Kidney capillary endothelial cell (primary cell): ENCODE data around the gene PVALEF.
A peak's percentile ranks its signal among the peaks of the same experiment; 100 is the strongest.

Source experiments
- DNase-seq: peaks from one replicate; pipeline ENCODE4 v3.0.0-alpha.2; 2018; ENCODE audit warnings: low spot score

PVALEF gene

GRCh38 chr17:81128774-81129173 lies 36.5 kb upstream of the PVALEF start:
- DNase-seq = no peak

GRCh38 chr17:81129289-81129688 lies 36.0 kb upstream of the PVALEF start:
- no peak for DNase-seq

GRCh38 chr17:81129711-81130367 lies 35.5 kb upstream of the PVALEF start:
- no peak for DNase-seq

GRCh38 chr17:81130385-81131361 lies 34.6 kb upstream of the PVALEF start:
- no peak for DNase-seq

DNA sequence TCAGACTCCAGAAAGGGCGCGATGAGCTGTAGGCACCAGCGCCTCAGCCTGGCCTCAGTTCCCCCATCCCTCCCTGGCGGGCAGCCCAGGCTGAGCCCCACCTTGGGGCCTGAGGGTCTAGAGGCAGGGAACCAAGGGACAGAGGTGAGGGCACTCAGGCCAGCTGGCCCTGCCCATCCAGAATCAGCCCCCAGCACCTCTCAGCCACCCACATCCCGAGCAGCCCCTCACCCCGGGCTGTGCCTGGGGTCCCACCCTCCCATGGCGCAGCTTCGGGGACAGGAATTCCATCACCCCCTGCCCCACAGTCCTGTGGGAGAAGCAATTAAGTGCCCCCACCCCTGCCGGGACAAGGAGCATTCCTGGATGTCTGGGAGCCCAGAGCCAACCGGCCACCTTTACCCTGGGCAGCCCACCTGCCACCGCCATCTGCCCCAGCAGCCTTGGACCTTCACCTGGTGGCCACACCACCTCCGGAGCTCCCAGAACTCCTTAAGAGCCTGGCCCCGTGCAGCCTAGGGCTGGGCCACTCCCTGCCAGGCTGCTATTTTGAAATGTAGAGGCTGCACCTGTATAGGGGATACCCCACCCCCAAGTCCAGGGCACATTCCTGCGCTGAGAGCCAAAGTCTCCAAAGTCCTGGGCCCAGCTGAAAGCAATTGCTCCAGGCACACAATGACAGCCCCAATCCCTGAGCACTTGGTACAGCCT lies 33.7 kb upstream of the PVALEF start:
- no peak for DNase-seq

DNA sequence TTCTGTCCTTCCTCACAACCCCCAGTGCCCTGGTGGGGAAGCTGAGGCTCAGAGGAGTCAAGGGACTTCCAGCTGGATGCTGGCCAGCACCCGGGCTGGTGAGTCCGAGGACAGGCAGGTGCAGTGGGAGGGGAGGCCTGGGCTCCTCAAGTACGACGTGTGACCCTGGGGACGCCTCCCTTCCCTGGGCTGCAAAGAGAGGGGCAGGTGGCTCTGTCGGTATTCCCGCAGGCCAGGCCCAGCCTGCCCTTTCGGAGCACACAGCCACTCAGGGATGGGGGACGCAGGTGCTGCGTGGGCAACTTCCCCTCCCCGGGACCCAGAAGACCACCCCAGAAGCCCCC lies 33.1 kb upstream of the PVALEF start:
- DNase-seq = no peak

GRCh38 chr17:81132770-81133723 lies 32.3 kb upstream of the PVALEF start:
- no peak for DNase-seq

GRCh38 chr17:81134064-81134781 lies 31.1 kb upstream of the PVALEF start:
- no peak for DNase-seq

DNA sequence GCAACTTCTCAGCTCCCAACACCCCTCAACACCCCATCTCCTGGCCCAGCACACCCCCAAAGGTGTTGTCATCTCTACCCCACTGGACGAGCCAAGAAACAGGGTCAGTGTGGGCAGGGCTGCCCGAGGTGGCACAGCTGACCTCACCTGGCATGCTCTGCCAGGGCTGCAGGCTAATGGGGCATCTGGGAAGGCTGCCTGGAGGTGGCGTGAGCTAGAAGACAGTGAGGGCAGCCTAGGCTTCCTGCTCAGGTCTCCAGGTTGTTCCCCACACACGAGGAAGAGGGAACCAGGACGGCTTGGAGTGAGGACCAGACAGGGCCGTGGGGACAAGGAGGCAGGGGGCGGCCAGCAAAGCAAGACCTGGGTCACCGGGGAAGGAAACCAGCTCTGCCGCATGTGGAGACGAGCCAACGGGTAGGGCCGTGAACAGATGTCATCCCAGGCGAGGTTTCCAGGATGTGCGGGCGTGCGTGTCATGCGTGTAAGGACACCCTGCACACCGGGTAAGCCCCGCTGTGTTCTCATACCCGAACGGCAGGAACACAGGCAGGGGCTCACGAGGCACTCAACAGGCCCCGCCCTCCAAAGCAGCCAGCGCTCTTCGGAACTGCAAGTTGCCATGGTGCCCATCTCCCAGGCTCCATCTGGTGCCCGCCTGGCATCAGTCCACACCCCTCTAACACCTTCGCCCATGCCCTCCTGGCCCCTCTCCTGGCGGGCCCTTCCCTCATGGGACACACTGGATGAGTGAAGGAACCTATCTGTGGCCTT lies 29.6 kb upstream of the PVALEF start:
- no peak for DNase-seq

DNA sequence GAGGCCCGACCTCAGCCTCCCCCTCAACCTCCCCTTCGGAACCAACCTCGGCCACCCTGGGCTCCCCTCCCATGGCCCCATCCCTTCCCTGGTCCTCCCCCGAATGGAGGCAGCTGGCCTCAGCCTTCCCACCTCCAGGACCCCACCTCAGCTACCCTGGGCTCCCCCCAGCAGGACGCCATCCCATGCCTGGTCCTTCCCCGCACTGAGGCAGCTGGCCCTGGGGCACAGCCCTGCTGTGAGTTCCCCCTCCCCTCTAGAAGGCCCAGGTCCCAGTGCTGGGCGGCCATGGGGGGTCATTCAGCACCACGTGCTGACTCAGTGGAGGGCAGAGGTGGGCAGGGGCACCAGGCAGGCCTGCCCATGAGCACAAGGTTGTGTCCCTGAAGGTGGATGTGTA lies 28.9 kb upstream of the PVALEF start:
- DNase-seq = no peak

GRCh38 chr17:81137248-81137647 lies 28.1 kb upstream of the PVALEF start:
- DNase-seq = no peak

DNA sequence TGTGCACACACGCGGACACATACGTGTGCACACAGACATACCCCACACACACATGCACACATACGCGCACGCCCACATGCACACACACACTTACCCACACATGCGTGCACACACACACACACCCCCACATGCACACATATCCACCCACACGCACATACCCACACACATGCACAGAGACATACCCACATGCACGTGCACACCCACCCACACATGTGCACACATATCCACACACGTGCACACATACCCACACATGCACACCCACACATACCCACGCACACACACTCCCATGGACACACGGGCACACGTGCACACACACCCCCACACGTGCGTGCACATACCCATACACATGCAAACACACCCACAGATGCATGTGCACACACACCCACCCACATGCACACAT lies 27.2 kb upstream of the PVALEF start:
- DNase-seq = no peak

DNA sequence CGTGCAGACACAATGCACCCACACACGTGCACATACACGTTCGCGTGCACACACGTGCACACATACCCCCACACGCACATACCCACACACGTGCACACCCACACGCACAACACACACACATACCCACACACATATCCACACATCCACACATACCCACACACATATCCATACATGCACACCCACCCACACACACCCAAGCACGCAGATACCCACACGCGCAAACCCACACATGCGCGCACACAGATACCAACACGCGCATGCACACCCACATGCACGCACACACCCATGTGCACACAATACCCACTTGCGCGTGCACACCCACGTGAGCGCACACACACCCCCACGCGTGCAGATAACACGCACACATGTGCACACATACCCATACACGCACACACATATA lies 26.8 kb upstream of the PVALEF start:
- no peak for DNase-seq

DNA sequence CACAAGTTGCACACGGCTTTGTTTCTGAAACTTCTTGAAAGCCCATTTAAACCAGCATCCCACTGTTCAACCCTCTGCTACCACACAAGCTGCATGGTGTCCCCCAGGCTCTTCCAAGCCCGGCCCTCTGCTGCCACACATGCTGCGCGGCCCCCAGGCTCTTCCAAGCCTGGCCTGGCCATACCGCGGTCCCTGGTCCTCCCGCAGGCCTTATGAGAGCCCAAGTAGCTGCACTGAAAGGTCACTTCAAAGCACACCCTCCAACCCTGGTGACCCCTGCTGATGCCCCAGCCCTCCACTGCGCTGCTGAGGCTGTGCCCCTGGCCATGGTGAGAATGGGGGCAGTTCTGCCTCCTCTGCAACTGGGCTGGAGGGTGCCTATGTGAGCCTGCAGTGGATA lies 25.9 kb upstream of the PVALEF start:
- DNase-seq = no peak

DNA sequence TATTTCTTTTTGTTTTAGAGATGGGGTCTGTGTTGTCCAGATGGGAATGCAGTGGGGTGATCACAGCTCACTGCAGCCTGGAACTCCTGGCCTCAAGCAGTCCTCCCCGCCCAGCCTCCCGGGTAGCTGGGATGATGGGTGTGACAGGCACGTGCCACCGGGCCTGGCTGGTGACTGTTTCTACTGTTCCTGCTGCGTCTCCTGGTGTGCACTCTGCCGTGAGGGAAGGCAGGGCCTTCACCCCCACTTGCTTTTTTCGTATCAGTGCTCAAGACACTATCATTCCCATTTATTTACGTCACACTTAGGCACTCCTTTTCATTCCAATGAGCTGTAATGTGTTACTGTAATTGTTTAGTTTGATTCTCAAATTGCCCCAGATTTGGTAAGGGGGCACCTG lies 25.3 kb upstream of the PVALEF start:
- no peak for DNase-seq

DNA sequence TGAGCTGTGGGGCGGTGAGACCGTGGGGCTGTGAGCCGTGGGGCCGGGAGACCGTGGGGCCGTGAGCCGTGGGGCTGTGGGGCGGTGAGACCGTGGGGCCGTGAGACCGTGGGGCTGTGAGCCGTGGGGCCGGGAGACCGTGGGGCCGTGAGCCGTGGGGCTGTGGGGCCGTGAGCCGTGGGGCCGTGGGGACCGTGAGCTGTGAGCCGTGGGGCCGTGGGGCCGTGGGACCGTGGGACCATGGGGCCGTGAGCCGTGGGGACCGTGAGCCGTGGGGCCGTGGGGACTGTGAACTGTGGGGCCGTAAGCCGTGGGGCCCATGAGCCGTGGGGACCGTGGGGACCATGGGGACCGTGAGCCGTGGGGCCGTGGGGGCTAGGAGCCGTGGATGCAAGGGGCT lies 24.6 kb upstream of the PVALEF start:
- DNase-seq = no peak

DNA sequence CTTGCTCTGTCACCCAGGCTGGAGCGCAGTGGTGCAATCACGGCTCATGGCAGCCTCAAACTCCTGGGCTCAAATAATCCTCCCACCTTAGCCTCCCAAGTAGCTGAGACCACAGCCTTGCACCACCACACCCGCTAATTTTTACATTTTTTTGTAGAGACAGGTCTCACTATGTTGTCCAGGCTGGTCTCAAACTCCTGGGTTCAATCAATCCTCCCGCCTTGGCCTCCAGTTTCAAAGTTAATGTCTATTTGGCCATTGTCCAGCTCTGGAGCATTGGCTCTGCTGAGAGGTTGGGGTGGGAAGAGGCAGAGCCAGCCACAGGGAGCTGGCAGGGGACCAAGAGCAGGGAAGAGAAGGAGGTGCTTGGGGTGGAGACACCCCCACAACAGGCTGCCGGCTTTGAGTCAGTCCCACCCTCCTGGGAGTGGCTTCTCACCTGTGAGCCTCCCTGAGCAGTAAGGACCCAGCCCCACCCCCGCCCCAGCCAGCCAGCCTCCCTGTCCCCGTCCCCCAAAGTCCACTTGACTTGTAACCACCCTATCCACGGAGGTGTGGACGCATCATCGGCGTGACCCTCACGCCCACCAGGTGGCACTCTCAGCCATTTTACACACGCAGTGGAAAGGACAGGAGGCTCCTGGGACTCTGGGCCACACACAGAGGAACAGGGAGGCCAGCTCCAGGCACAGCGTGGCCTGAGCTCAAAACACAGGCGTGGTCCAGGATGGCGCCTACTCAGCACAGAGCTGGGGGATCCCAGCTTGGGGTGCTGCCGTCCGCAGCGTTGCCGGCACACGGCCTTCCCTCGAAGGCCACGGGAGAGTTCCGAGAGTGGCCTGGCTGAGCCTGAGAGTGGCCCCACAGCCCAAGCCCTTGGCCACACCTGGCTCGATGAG lies 22.8 kb upstream of the PVALEF start:
- DNase-seq = peak; percentile 71

- no peak for DNase-seq
Measured at GRCh38 chr17:81143200-81143527, 22.1 kb upstream of the PVALEF start.

GRCh38 chr17:81143717-81144422 lies 21.4 kb upstream of the PVALEF start:
- DNase-seq = no peak
